Spleen (tissue), 7 donors: ENCODE data around the gene KLF2.

Source experiments
- POLR2A ChIP-seq, 3 donors: fragments of 450-650 bp; IDR thresholded peaks; one replicate each; pipeline ENCODE4 v1.5.1; 2017; ENCODE audit warnings: antibody characterized with exemption in 3 of 3, mild to moderate bottlenecking in 1 of 3
- TF ChIP-seq, protein P1 (sequence below), 11 experiments: fragments of 200-600 bp in 7 of 11; fragments of 450-650 bp in 4 of 11; sonication (generic) in 4 of 11; IDR thresholded peaks in 8 of 11; conservative IDR thresholded peaks in 3 of 11; 1 replicate in 7 of 11; 2 replicates in 4 of 11; pipeline versions ENCODE4 v1.4.0 to v1.8.0; 2016 to 2021; ENCODE audit warnings: antibody characterized with exemption in 11 of 11, inconsistent platforms in 4 of 11, mild to moderate bottlenecking in 1 of 11
- donor health status: DM: no; HTN: no; CAD: no; lungs with moderate emphysema.
- donor health status: DM: no; HTN: no; CAD: no.
- donor health status: DM: no; HTN: no; CAD: no.

- TF ChIP-seq, protein P1, sequence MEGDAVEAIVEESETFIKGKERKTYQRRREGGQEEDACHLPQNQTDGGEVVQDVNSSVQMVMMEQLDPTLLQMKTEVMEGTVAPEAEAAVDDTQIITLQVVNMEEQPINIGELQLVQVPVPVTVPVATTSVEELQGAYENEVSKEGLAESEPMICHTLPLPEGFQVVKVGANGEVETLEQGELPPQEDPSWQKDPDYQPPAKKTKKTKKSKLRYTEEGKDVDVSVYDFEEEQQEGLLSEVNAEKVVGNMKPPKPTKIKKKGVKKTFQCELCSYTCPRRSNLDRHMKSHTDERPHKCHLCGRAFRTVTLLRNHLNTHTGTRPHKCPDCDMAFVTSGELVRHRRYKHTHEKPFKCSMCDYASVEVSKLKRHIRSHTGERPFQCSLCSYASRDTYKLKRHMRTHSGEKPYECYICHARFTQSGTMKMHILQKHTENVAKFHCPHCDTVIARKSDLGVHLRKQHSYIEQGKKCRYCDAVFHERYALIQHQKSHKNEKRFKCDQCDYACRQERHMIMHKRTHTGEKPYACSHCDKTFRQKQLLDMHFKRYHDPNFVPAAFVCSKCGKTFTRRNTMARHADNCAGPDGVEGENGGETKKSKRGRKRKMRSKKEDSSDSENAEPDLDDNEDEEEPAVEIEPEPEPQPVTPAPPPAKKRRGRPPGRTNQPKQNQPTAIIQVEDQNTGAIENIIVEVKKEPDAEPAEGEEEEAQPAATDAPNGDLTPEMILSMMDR (IDR thresholded peaks at IDR 0.05 in 8 of 11, conservative IDR thresholded peaks at IDR 0.05 in 3 of 11) = no peak
- TF ChIP-seq POLR2A (IDR thresholded peaks at IDR 0.05) = no peak
These were observed 27.9 kb upstream of the KLF2 start for GRCh38 chr19:16296713-16297112.
